GM11168 (cell line): ENCODE measurements around the gene ATF6.

ENCODE experiments used
- in situ Hi-C: fragments of 300-500 bp; cut with MboI; formaldehyde crosslinking; loops from one replicate; pipeline ENCODE4 v1.12.0; 2022; ENCODE audit warnings: low sequenced_read_pairs; ENCODE audit not compliant: unreplicated experiment

ATF6 gene

GRCh38 chr1:161983725-161984124 lies 217.6 kb downstream of the ATF6 start:
- in situ Hi-C loops = no loop called here

- in situ Hi-C loops = no loop called here
Observed at GRCh38 chr1:161985301-161985822, 219.2 kb downstream of the ATF6 start.

- in situ Hi-C loops = no loop called here
Observed at GRCh38 chr1:161986328-161986727, 220.2 kb downstream of the ATF6 start.

- in situ Hi-C loops = no loop called here
Observed at GRCh38 chr1:161987303-161987702, 221.2 kb downstream of the ATF6 start.

- in situ Hi-C loops = no loop called here
Observed at GRCh38 chr1:161987872-161988271, 221.8 kb downstream of the ATF6 start.

- in situ Hi-C loops = no loop called here
Observed at GRCh38 chr1:161988413-161988812, 222.3 kb downstream of the ATF6 start.

GRCh38 chr1:161989108-161989507 lies 223.0 kb downstream of the ATF6 start:
- in situ Hi-C loops = no loop called here

- in situ Hi-C loops = no loop called here
Observed at GRCh38 chr1:161989786-161990185, 223.7 kb downstream of the ATF6 start.

- in situ Hi-C loops = no loop called here
Observed at GRCh38 chr1:161993576-161993975, 227.5 kb downstream of the ATF6 start.

- in situ Hi-C loops = no loop called here
Observed at GRCh38 chr1:161994175-161994668, 228.1 kb downstream of the ATF6 start.

- in situ Hi-C loops = no loop called here
Observed at GRCh38 chr1:161997152-161997551, 231.0 kb downstream of the ATF6 start.

GRCh38 chr1:161998811-161999210 lies 232.7 kb downstream of the ATF6 start:
- in situ Hi-C loops = no loop called here

- in situ Hi-C loops = no loop called here
Observed at GRCh38 chr1:161999301-162000052, 233.4 kb downstream of the ATF6 start.

- in situ Hi-C loops = no loop called here
Observed at GRCh38 chr1:162000053-162000420, 233.9 kb downstream of the ATF6 start.

- in situ Hi-C loops = no loop called here
Observed at GRCh38 chr1:162003061-162003829, 237.1 kb downstream of the ATF6 start.

GRCh38 chr1:162003830-162004215 lies 237.7 kb downstream of the ATF6 start:
- in situ Hi-C loops = no loop called here

- in situ Hi-C loops = no loop called here
Observed at GRCh38 chr1:162004441-162004950, 238.4 kb downstream of the ATF6 start.

- in situ Hi-C loops = no loop called here
Observed at GRCh38 chr1:162006081-162006480, 240.0 kb downstream of the ATF6 start.

GRCh38 chr1:162007466-162007865 lies 241.3 kb downstream of the ATF6 start:
- in situ Hi-C loops = no loop called here

GRCh38 chr1:162008799-162009198 lies 242.7 kb downstream of the ATF6 start:
- in situ Hi-C loops = no loop called here

GRCh38 chr1:162009501-162010174 lies 243.5 kb downstream of the ATF6 start:
- in situ Hi-C loops = no loop called here
